Stimulated activated CD4-positive, alpha-beta T cell treated with anti-CD3 and anti-CD28 coated beads, TNF-alpha, amount 100 ng/mL, for 4 hours (primary cell): ENCODE results near the gene MUC3A.
"Not testable (repeated sequence)": the region's sequence is repeated elsewhere in the genome, so short reads cannot be mapped to it uniquely, and the experiment has no call there.

Experiments
- DNase-seq, 3 experiments: peaks; one replicate each; pipeline ENCODE4 v3.0.0-alpha.2; 2020; ENCODE audit warnings: low read depth in 3 of 3

The MUC3A gene

DNA sequence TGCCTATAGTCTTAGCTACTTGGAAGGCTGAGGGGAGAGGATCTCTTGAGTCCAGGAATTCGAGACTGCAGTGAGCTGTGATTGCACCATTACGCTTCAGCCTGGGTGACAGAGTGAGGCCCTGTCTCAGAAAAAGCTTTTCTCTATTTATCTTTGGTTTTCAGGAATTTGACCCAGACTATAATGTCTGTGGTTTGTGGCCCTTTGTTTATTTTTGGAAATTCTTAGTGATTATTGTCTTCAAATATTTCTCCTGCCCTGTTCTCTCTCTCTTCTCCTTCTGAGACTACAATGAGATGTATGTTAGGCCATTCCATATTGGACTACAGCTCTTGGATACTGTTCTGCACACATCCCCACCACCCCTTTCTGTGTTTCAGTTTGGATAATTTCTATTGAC, 24.7 kb downstream of the MUC3A start:
- DNase-seq, result no peak

GRCh38 chr7:100975371-100975821, 26.1 kb downstream of the MUC3A start:
- no peak for DNase-seq

GRCh38 chr7:100978300-100978699, 29.0 kb downstream of the MUC3A start:
- no peak for DNase-seq

- DNase-seq, result no peak
These were observed 34.3 kb downstream of the MUC3A start for GRCh38 chr7:100983451-100984187.

DNA sequence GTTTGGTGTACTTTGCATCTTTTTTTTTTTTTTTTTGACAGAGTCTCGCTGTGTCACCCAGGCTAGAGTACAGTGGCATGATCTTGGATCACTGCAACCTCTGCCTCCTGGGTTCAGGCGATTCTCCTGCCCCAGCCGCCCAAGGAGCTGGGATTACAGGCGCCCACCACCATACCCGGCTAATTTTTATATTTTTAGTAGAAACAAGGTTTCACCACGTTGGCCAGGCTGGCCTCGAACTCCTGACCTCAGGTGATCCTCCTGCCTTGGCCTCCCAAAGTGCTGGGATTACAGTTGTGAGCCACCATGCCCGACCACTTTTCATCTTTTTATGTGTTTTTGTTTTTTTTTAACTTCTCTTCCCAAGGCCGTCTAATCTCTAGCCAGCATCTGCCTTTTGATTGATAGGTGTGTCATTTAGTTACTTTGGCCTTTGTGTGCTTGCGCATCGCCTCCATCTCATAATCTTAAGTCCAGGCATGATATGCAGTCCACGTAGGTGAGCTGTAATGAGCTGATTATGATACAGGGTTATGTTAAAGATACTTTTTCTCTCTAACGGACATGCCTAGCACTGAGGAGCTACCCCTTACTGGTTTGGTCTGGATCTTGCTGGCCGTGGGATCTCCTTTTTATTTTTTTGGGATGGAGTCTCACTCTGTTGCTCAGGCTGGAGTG, 35.0 kb downstream of the MUC3A start:
- not testable (repeated sequence) for DNase-seq

- not testable (repeated sequence) for DNase-seq
These were observed 35.9 kb downstream of the MUC3A start for GRCh38 chr7:100985033-100985797.

GRCh38 chr7:100991631-100992030, 42.3 kb downstream of the MUC3A start:
- no peak for DNase-seq

GRCh38 chr7:100992280-100992679, 42.9 kb downstream of the MUC3A start:
- DNase-seq, result not testable (repeated sequence)

GRCh38 chr7:100994671-100995070, 45.3 kb downstream of the MUC3A start:
- DNase-seq, result not testable (repeated sequence)

DNA sequence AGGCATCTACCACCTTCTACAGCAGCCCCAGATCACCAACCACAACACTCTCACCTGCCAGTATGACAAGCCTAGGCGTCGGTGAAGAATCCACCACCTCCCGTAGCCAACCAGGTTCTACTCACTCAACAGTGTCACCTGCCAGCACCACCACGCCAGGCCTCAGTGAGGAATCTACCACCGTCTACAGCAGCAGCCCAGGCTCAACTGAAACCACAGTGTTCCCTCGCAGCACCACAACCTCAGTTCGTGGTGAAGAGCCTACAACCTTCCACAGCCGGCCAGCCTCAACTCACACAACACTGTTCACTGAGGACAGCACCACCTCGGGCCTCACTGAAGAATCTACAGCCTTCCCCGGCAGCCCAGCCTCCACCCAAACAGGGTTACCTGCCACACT, 49.2 kb downstream of the MUC3A start:
- DNase-seq, result not testable (repeated sequence)

- not testable (repeated sequence) for DNase-seq
These were observed 50.0 kb downstream of the MUC3A start for GRCh38 chr7:100999334-100999733.

GRCh38 chr7:101000025-101000424, 50.7 kb downstream of the MUC3A start:
- DNase-seq, result not testable (repeated sequence)

GRCh38 chr7:101002333-101002732, 53.0 kb downstream of the MUC3A start:
- DNase-seq, result not testable (repeated sequence)

DNA sequence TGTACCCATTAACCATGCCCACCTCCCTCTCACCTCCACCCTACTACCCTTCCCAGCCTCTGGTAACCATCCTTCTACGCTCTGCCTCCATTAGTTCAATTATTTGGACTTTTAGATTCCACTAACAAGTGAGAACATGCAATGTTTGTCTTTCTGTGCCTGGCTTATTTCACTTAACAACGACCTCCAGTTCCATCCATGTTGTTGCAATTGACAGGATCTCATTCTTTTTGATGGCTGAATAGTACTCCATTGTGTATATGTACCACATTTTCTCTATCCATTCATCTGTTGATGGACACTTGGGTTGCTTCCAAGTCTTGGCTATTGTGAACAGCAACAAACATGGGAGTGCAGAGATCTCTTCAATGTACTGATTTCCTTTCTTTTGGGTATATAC, 58.0 kb downstream of the MUC3A start:
- DNase-seq, result not testable (repeated sequence)

- DNase-seq, result no peak
These were observed 60.3 kb downstream of the MUC3A start for GRCh38 chr7:101009629-101010028.

DNA sequence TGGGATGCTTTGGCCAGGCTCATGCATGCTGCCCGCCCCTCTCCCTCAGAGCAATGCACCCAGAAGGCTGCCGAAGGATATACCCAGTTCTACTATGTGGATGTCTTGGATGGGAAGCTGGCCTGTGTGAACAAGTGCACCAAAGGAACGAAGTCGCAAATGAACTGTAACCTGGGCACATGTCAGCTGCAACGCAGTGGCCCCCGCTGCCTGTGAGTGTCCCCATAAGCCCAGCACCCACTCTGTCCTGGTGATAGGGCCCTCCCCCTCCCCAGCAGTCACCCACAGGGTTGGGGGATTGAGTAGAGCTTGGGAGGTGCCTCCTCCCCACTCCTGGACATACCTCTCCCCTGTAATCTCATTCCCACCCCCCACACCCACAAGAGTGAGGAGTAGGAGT, 63.6 kb downstream of the MUC3A start:
- no peak for DNase-seq

DNA sequence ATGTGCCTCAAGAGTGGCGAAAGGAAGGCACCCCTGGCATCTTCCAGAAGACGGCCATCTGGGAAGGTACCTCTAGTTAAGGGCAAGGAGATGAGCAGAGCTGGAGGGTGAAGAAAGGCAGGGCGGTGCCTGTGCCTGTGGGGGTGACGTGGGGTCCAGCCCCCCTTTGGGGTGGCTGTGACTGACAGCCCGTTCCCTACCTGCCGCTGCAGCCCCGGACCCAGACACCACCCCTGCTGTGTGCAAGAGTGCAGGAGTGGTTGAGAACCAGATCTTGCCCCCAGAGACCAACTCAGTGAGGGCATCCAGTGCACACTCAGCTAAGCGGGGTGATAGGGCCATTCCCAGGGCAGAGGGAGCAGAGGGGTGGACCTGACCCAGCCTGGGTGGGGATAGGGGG, 66.3 kb downstream of the MUC3A start:
- DNase-seq, result no peak

DNA sequence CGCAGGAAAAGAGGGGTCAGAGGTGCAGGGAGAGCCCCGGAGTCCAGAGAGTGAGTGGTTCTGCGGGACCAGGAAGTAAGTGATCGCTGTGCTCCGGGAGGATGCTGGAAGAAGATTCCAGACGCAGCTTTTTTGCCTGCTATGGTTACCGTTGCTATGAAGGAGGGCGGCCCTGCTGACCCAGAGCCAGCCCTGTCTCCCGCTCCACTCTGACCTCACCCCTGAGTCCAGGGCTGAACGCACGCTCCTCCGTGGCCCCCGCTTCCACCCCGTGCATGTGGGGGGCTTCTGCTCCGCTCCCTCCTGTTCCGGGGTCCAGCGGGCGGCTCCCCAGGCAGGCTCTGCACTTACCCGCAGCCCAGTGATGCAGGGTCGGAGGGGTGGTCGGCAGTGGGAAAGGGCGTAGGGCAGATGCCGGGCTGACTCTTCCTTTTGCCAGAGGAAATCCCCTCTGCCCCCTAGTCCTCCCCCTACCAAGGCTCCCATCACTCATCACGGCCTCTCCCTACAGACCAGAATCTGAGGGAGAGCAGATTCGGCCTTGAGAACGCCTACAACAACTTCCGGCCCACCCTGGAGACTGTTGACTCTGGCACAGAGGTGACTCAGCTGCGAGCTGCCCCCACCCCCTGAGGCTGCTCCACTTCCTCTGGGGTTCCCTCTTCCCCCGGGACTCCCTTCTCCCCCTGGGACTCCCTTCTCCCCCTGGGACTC, 67.9 kb downstream of the MUC3A start:
- DNase-seq, result peak; percentile 35 to 53 (median 53)
